ENCODE results near the gene PTP4A2. TPM values are rescaled to one million over a fixed set of nuclear protein-coding genes. Genes with fewer than 3 reads are reported as not detected.

PTP4A2 gene
- polyA plus RNA-seq, 1 of the 3 experiments (the other 2 are of a cell fraction): 41.7 TPM

DNA sequence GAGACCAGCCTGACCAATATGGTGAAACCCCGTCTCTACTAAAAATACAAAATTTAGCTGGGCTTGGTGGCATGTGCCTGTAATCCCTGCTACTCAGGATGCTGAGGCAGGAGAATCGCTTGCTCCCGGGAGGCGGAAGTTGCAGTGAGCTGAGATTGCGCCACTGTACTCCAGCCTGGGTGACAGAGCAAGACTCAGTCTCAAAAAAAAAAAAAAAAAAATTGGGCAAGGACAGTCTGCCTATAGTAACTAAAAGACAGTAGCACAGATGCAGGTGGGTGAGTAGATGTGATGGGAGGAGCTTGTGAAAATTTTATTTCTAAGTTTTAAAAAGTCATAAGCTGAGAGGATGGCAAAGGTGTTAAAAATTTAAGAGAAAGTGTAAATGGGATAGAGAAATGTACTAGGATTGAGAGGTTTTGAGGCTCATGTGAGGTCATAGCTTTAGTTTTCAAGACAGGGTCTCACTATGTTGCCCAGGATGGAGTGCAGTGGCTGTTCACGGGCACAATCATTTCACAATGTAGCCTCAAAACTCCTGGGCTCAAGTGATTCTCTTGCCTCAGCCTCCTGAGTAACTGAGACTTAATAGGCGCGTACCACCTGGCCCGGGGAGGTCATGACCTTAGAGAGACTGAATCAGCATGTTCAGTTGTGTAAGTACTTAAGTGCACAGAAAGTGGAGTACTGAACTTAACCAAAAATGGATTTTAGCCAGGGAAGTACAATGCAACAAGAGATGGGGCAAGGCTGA lies 33.7 kb downstream of the PTP4A2 start:
- peaks cover 1% of the 10 kb centered on the region; the same call in 1 of the 2 replicates for H4K20me1 ChIP-seq (ENCODE audit: insufficient read depth)
- no peaks in the 10 kb centered on the region for H3K4me1 ChIP-seq (ENCODE audit: control insufficient read depth in 1 of 2, insufficient read depth in 2 of 2, low read depth in 1 of 2, low read length in 1 of 2)
- POLR2A ChIA-PET: no interaction called here
- H3K4me2 ChIP-seq: no peak overlapping the region
- H3K36me3 ChIP-seq (replicated peaks in 1 of 2; ENCODE audit: control insufficient read depth in 1 of 2, insufficient read depth in 2 of 2, low read length in 1 of 2): peaks cover 22 to 41% of the 10 kb centered on the region in 2 experiments
- H3K79me2 ChIP-seq (ENCODE audit: insufficient read depth): peaks cover 12% of the 10 kb centered on the region; the same call in 1 of the 2 replicates
- peaks cover 7% of the 10 kb centered on the region for H3F3A ChIP-seq (replicated peaks; ENCODE audit: insufficient read depth)
- no peak overlapping the region for H3K9ac ChIP-seq
- TF ChIP-seq GATA2 (CRISPR knock-in tag; IDR thresholded peaks at IDR 0.05) (no peak), FOSL2 (IDR thresholded peaks at IDR 0.05; ENCODE audit: borderline replicate concordance, low read depth) (no peak), JUND (IDR thresholded peaks at IDR 0.05) (no peak), CHD2 (IDR thresholded peaks at IDR 0.05; ENCODE audit: low read length, partially characterized antibody) (no peak), NFIC (IDR thresholded peaks at IDR 0.05; ENCODE audit: borderline replicate concordance) (no peak), RCOR1 (IDR thresholded peaks at IDR 0.05; ENCODE audit: low read length) (no peak), NRF1 (IDR thresholded peaks at IDR 0.05; ENCODE audit: low read depth, low read length) (no peak), EP300 (IDR thresholded peaks at IDR 0.05; ENCODE audit: borderline replicate concordance in 1 of 2, low read depth in 1 of 2, low read length in 1 of 2) (no peak), TAF1 (IDR thresholded peaks at IDR 0.05; ENCODE audit: borderline replicate concordance, low read depth, low read length) (no peak), SMC3 (IDR thresholded peaks at IDR 0.05; ENCODE audit: low read depth, low read length) (no peak), RAD21 (IDR thresholded peaks at IDR 0.05; ENCODE audit: low read length) (no peak), MXI1 (IDR thresholded peaks at IDR 0.05; ENCODE audit: low read depth, low read length) (no peak), GABPA (IDR thresholded peaks at IDR 0.05; ENCODE audit: low read depth) (no peak), YY1 (IDR thresholded peaks at IDR 0.05; ENCODE audit: low read depth) (no peak), MEF2A (IDR thresholded peaks at IDR 0.05; ENCODE audit: borderline replicate concordance, low read depth) (no peak)
- TF ChIP-seq, protein P1, sequence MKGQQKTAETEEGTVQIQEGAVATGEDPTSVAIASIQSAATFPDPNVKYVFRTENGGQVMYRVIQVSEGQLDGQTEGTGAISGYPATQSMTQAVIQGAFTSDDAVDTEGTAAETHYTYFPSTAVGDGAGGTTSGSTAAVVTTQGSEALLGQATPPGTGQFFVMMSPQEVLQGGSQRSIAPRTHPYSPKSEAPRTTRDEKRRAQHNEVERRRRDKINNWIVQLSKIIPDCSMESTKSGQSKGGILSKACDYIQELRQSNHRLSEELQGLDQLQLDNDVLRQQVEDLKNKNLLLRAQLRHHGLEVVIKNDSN (IDR thresholded peaks at IDR 0.05; ENCODE audit: borderline replicate concordance, low read depth): no peak
- TF ChIP-seq, protein P2, sequence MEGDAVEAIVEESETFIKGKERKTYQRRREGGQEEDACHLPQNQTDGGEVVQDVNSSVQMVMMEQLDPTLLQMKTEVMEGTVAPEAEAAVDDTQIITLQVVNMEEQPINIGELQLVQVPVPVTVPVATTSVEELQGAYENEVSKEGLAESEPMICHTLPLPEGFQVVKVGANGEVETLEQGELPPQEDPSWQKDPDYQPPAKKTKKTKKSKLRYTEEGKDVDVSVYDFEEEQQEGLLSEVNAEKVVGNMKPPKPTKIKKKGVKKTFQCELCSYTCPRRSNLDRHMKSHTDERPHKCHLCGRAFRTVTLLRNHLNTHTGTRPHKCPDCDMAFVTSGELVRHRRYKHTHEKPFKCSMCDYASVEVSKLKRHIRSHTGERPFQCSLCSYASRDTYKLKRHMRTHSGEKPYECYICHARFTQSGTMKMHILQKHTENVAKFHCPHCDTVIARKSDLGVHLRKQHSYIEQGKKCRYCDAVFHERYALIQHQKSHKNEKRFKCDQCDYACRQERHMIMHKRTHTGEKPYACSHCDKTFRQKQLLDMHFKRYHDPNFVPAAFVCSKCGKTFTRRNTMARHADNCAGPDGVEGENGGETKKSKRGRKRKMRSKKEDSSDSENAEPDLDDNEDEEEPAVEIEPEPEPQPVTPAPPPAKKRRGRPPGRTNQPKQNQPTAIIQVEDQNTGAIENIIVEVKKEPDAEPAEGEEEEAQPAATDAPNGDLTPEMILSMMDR (IDR thresholded peaks at IDR 0.05): no peak
- TF ChIP-seq, protein P3, sequence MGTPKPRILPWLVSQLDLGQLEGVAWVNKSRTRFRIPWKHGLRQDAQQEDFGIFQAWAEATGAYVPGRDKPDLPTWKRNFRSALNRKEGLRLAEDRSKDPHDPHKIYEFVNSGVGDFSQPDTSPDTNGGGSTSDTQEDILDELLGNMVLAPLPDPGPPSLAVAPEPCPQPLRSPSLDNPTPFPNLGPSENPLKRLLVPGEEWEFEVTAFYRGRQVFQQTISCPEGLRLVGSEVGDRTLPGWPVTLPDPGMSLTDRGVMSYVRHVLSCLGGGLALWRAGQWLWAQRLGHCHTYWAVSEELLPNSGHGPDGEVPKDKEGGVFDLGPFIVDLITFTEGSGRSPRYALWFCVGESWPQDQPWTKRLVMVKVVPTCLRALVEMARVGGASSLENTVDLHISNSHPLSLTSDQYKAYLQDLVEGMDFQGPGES (IDR thresholded peaks at IDR 0.05; ENCODE audit: low read depth, low read length): no peak
- no peak overlapping the region for H3K27ac ChIP-seq (ENCODE audit: low read depth in 2 of 2, low read length in 1 of 2)
- no peaks in the 10 kb centered on the region for H3K9me3 ChIP-seq
- 96% methylated on average over 9 of the region's 9 CpGs for WGBS (ENCODE audit: low lambda C conversion rate)
- H3K9me2 ChIP-seq: no peaks in the 10 kb centered on the region
- DNase-seq: no peak
- CTCF ChIA-PET: interaction anchor here (1.0 to 1.7 kb wide), 3 partner anchors 60 to 241 kb away, joined by 3 to 6 read pairs (median 3); no protein-coding TSS in a partner anchor
- no peak overlapping the region for H2AFZ ChIP-seq (ENCODE audit: low read depth)
- H3K27me3 ChIP-seq (ENCODE audit: insufficient read depth): no peaks in the 10 kb centered on the region
- H3K4me3 ChIP-seq (ENCODE audit: low read depth in 2 of 2, low read length in 1 of 2): no peak overlapping the region

All from SK-N-SH (cell line).